GM12873 (cell line): ENCODE results near the gene NF1.

Source experiments
- TF ChIP-seq, protein P1 (sequence below): IDR thresholded peaks from 2 replicates; pipeline ENCODE4 v1.5.1; 2012; ENCODE audit warnings: low read depth, mild to moderate bottlenecking, moderate library complexity, low read length, control low read depth; ENCODE audit not compliant: insufficient read depth; ENCODE audit errors: missing control alignments

Gene NF1

DNA sequence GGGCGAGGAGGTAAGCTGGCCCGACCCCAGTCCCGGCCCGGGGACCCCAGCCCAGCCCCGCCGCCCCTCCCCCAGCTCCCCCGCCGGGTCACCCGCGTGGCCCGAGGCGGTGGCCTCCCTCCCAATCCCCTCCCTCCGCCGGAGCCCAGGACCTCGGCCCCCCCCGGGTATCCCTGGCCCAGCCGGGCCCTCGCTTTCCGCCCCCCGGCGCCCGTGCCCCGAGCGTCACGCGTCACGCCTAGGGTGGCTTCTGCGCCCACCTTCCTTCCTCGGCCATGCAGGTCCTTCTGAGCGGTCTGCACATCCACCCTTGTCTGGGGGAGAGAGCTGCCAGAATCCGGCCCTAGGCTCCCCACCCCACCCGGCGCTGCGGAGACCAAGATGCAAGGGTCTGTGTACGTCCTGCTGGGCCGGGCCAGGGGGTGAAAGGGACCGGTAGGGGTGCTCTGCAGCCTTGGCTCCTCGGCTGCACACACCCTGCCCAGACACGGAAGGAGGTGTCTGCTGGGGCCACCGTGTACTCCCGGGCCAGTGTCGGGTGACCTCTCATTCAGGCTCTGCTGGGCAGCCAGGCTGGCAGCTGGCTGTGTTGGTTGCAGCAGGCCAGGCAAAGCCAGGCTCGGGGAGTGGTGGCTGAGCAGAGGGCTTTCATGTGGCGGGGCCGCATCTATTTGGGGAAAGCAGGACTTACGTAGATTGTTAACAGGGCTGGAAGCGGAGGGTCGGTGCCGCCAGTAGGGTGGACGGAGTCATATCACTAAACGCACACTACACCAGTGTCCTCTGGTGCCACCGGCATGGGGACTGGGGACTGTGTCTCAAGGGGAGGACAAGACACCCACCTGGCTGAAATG is 297.5 kb downstream of the NF1 start:
- TF ChIP-seq, protein P1, sequence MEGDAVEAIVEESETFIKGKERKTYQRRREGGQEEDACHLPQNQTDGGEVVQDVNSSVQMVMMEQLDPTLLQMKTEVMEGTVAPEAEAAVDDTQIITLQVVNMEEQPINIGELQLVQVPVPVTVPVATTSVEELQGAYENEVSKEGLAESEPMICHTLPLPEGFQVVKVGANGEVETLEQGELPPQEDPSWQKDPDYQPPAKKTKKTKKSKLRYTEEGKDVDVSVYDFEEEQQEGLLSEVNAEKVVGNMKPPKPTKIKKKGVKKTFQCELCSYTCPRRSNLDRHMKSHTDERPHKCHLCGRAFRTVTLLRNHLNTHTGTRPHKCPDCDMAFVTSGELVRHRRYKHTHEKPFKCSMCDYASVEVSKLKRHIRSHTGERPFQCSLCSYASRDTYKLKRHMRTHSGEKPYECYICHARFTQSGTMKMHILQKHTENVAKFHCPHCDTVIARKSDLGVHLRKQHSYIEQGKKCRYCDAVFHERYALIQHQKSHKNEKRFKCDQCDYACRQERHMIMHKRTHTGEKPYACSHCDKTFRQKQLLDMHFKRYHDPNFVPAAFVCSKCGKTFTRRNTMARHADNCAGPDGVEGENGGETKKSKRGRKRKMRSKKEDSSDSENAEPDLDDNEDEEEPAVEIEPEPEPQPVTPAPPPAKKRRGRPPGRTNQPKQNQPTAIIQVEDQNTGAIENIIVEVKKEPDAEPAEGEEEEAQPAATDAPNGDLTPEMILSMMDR = no peak

GRCh38 chr17:31392856-31393748 is 298.3 kb downstream of the NF1 start:
- TF ChIP-seq, protein P1 = no peak

DNA sequence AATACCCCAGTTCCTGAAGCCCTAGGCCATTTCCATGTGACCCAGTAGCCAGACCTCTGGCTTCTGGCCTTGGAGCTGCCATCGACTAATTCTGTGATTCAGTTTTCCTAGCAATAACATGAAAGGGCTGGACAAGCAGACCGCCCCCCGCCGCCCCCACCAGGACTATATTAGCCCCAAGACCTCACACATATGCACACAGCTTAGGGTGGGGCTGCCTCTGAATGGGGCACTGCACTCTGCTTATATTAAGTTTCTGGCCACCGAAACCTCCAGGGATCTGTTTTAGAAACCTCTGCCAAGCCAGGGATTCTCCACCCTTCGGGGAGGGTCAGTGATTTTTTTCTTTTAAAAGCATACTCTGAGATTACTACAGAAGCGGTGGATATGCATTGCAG is 299.0 kb downstream of the NF1 start:
- TF ChIP-seq, protein P1 = no peak

DNA sequence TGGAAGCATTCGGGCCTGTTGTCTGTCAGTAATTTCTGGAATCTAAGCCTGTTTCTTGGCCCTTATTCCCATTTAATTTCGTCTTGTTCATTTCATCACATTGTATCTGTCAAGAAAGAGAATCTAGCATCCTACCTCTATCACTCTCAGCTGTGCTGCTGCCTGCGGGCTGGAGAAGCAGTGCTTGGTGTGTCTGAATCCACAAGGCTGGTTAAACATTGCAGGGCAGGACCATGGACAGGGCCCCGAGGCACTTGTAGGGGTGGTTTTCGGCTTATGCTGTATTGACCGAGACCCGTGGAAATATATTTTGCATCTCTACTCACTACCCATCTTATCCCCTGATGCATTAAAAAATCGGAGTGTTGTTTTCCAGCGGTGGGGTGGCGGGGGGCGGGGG is 299.8 kb downstream of the NF1 start:
- TF ChIP-seq, protein P1 = no peak

DNA sequence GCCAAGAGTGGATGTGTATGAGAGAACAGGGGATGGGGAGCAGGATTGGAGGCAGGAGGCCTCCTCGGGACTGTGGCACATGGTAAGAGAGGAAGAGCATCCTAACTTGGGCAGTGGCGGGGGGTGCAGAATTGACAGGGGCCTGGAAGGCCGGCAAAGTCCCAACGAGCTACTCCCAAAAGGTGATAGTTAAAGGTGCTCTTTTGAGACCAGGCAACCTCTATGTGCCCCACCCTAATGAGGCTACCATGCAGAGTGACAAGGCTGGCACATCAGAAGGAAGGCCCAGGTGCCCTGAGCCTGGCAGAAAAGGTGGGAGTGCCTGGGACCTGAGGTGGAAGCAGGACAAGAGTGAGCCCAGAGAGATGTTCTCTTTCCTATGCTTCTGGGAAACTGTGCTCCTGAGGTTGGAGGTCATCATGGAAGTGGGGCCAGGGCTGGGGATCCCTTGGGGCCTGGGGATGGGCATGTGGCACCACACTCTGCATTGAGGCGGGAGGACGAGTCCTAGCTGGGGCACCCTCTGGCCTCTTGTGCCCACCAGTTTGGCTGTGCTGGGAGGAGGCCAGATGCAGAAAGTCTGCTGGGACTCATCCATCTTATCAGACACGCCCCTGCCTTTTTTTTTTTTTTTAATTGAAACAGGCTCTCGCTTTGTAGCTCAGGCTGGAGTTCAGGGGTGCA is 302.6 kb downstream of the NF1 start:
- TF ChIP-seq, protein P1 = no peak

DNA sequence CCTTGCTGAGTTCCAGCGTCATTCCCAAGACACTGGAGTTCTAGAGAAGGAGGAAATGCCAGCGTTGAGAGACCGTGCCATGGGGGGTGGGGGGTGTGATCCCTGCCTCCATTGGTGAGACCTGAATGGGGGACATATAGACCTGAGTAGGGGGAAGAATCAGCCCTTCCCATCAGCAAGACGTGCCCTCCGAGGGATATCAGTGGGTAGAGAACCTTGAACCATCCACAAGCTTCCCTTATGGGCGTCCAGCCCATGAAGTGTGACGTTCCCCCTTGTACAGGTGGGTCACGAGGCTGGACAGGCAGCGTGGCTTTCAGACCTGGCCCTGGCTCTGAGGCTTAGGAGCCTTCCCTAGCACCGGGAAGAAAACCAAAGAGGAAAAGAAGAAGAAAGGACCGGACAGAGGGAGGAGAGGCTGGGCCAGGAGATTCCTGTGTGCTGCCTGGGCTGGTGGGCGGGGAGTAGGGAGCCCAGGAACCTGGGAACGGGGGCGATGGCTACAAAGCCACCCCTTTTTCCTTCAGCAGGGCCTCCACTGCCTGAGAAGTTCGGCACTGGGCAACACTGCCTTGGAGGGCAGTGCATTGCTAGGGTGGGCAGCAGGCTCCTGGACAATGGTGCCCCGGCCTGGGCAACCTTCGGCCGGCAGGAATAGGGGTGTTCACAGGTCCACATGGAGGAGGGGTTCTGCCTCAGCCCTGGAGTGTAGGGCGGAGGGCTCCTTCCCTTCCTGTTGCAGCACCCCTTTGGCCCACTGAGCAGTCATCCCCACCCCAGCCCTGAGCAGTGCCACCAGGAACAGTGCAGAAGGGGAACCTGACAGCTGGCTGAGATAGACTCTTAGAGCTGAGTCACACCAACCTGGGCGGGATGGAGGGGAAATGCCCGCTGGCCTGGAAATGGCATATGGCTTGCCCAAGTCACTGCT is 303.9 kb downstream of the NF1 start:
- TF ChIP-seq, protein P1 = no peak
